Activated CD4-positive, alpha-beta T cell treated with anti-CD3 and anti-CD28 coated beads for 36 hours (primary cell): ENCODE results near the gene SLC27A2. TPM values are rescaled to one million over a fixed set of nuclear protein-coding genes. Genes with fewer than 3 reads are reported as not detected.

Experiments used
- ATAC-seq: fragments of 200-7000 bp; cut with Tn5 transposase; one replicate; pipeline ENCODE4 v1.10.0; 2021; ENCODE audit warnings: mild to moderate bottlenecking, moderate library complexity
- CTCF ChIA-PET: fragments of 350-600 bp; sonication (Branson Sonifier 250); formaldehyde crosslinking; loops from one replicate; lab custom pipeline; 2021; ENCODE audit warnings: antibody characterized with exemption; lab: Charles Lee
- POLR2A ChIA-PET: fragments of 350-600 bp; sonication (Branson Sonifier 250); formaldehyde crosslinking; loops from one replicate; lab custom pipeline; 2021; ENCODE audit warnings: antibody characterized with exemption, inconsistent platforms; lab: Charles Lee
- DNase-seq: peaks from one replicate; pipeline ENCODE4 v3.0.0-alpha.2; 2020
- H3K27ac Mint-ChIP-seq: one replicate; pipeline ENCODE4 v1.8.0; 2021; ENCODE audit warnings: mixed read lengths
- H3K27me3 Mint-ChIP-seq: one replicate; pipeline ENCODE4 v1.8.0; 2021; ENCODE audit warnings: mixed read lengths
- H3K36me3 Mint-ChIP-seq: one replicate; pipeline ENCODE4 v1.8.0; 2021; ENCODE audit warnings: low read depth, mixed read lengths
- H3K4me1 Mint-ChIP-seq: one replicate; pipeline ENCODE4 v1.8.0; 2021; ENCODE audit warnings: mixed read lengths
- H3K4me3 Mint-ChIP-seq: one replicate; pipeline ENCODE4 v1.8.0; 2021; ENCODE audit warnings: mild to moderate bottlenecking, moderate library complexity, mixed read lengths
- H3K9me3 Mint-ChIP-seq: one replicate; pipeline ENCODE4 v1.8.0; 2021; ENCODE audit warnings: low read depth, mixed read lengths
- intact Hi-C, 2 experiments: fragments of 100-400 bp; cut with DNase I in 1 of 2; cut with micrococcal nuclease in 1 of 2; formaldehyde crosslinking; loops; one replicate each; pipeline versions ENCODE4 v1.14.2 to v1.15.1; 2022 to 2024; cut with DNase I, micrococcal nuclease
- total RNA-seq, 2 experiments: library from RNA; stranded (reverse); gene quantifications; one replicate each; pipeline ENCODE4 v1.2.3, GENCODE V29; 2021

SLC27A2 gene
- total RNA-seq, 2 experiments from 2014 or later = 20.7 to 22.1 TPM

DNA sequence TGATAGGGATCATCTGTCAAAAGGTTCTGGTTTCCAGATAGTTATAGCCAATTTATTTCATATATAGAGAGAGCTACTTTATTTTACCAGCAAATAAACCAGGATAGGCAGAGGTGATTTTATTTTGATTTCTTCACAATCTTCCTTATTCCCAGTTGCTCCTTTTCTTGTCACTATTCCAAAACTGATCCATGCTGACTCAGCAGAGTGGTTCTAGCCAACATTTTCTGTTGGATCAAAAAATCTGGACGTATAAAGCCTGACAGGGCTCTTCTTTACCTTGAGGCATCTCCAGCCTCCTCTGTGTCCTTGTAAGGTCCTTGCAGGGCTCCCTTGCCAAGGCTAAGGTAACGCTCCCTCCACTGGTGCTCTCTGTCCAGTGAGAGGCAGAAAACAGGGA is 67.7 kb downstream of the SLC27A2 start:
- H3K4me3 Mint-ChIP-seq = no peak overlapping the region
- intact Hi-C loops = loop anchor here (1.0 to 10.0 kb wide), 6 partner anchors 11 to 635 kb away; partner anchors contain the start of genes DTWD1 (in 1 of the 2), FAM227B (in 1 of the 2) and SLC27A2 (in 1 of the 2)

DNA sequence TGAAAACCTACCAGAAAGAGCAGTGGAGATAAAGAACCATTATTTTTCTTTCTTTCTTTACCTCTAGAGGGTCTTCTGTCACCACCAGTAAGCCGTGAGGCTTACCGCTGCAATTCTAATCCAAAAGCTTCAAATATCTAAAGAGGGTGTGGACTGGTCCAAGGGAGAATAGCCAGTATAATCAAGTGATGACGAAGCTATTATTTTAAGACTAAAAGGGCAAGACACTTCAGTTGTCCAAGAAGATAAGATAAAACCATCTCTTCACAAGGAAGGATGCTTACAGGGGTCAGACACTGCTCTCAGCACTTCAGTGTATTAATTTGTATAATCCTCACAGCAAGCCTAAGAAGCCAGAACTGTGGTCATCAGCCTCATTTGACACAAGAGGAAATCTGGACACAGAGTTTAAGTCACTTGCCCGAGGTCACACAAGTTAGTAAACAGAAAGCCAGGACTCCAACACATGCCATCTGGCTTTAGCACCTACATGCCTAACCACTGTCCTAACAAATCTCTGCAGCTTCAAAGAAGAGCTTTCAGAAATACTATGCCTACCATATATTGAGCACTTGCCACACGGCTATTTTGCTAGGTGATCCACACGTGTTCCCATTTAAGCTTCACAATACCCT is 68.9 kb downstream of the SLC27A2 start:
- intact Hi-C loops = no loop called here
- no peak overlapping the region for H3K27ac Mint-ChIP-seq
- no peaks in the 10 kb centered on the region for H3K27me3 Mint-ChIP-seq
- ATAC-seq (no peak), DNase-seq (no peak)
- no peak overlapping the region for H3K4me3 Mint-ChIP-seq
- H3K4me1 Mint-ChIP-seq = peaks cover 33% of the 10 kb centered on the region
- peaks cover 2% of the 10 kb centered on the region for H3K36me3 Mint-ChIP-seq
- CTCF ChIA-PET = interaction anchor here (0.7 to 0.9 kb wide), 2 partner anchors 12 to 65 kb away, joined by 3 to 4 read pairs; no protein-coding TSS in a partner anchor
- POLR2A ChIA-PET = interaction anchor here (4.1 kb wide), 1 partner anchor 11 kb away, joined by 34 read pairs; no protein-coding TSS in a partner anchor
- no peaks in the 10 kb centered on the region for H3K9me3 Mint-ChIP-seq

More for the DNA sequence above, 67.7 kb downstream of the SLC27A2 start:
- POLR2A ChIA-PET = interaction anchor here (4.1 kb wide), 1 partner anchor 12 kb away, joined by 34 read pairs; no protein-coding TSS in a partner anchor
- CTCF ChIA-PET = interaction anchor here (1.0 to 4.0 kb wide), 5 partner anchors 9 to 113 kb away, joined by 3 to 32 read pairs (median 4); partner anchors contain the start of gene SLC27A2
- ATAC-seq (no peak), DNase-seq (no peak)
- Mint-ChIP-seq H3K4me1 (peaks cover 33% of the 10 kb centered on the region), H3K9me3 (no peaks in the 10 kb centered on the region), H3K27me3 (no peaks in the 10 kb centered on the region), H3K36me3 (peaks cover 2% of the 10 kb centered on the region), H3K27ac (peak overlapping the region; percentile 96)

DNA sequence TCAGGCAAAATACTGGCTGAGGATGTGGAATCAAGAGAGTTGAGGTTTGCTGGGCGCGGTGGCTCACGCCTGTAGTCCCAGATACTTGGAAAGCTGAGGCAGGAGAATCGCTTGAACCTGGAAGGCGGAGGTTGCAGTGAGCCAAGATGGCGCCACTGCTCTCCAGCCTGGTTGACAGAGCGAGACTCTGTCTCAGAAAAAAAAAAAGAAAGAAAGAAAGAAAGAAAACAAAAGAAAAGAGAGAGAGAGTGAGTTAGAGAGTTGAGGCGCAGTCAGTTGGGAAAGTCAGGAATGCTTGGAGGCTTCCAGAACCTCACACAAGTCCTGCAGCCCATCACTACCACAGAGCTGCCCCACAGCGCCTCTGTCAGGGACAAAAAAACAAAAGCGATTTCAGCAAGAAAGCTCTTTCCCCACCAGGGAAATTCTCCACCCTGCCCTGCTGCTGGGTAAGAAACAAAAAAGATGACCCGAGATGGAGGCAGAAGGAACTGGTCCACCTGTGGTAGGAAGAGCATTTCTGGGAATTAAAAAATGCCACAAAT is 69.7 kb downstream of the SLC27A2 start:
- ChIA-PET CTCF (no interaction called here), POLR2A (no interaction called here)
- peaks cover 30% of the 10 kb centered on the region for H3K4me1 Mint-ChIP-seq
- DNase-seq (no peak), ATAC-seq (no peak)
- no peak overlapping the region for H3K27ac Mint-ChIP-seq
- H3K27me3 Mint-ChIP-seq = no peaks in the 10 kb centered on the region
- no peak overlapping the region for H3K4me3 Mint-ChIP-seq
- intact Hi-C loops = no loop called here
- H3K9me3 Mint-ChIP-seq = no peaks in the 10 kb centered on the region
- peaks cover 2% of the 10 kb centered on the region for H3K36me3 Mint-ChIP-seq

DNA sequence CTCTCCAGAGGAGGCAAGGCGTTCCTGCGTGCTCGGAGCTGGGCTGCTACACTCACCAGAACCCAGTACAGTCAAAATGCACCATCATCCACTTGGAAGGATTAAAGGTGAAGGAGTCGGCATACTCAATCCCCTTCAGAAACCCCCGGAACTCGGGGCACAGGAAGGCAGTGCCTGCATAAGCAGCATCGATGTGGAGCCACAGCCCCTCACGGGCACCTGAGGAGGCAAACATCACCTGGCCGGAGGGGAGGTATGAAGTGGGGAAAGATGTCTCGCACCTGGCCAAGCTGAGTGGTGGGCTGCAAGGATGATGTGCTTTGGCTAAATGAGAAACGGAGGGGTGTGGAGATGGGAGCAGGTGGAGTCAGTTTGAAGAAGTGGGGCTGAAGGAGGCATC is 70.6 kb downstream of the SLC27A2 start:
- Mint-ChIP-seq H3K36me3 (peaks cover 2% of the 10 kb centered on the region), H3K9me3 (no peaks in the 10 kb centered on the region), H3K27me3 (no peaks in the 10 kb centered on the region), H3K4me3 (no peak overlapping the region), H3K4me1 (peaks cover 29% of the 10 kb centered on the region), H3K27ac (no peak overlapping the region)
- ATAC-seq (no peak), DNase-seq (no peak)
- ChIA-PET CTCF (no interaction called here), POLR2A (no interaction called here)
- intact Hi-C loops = no loop called here

DNA sequence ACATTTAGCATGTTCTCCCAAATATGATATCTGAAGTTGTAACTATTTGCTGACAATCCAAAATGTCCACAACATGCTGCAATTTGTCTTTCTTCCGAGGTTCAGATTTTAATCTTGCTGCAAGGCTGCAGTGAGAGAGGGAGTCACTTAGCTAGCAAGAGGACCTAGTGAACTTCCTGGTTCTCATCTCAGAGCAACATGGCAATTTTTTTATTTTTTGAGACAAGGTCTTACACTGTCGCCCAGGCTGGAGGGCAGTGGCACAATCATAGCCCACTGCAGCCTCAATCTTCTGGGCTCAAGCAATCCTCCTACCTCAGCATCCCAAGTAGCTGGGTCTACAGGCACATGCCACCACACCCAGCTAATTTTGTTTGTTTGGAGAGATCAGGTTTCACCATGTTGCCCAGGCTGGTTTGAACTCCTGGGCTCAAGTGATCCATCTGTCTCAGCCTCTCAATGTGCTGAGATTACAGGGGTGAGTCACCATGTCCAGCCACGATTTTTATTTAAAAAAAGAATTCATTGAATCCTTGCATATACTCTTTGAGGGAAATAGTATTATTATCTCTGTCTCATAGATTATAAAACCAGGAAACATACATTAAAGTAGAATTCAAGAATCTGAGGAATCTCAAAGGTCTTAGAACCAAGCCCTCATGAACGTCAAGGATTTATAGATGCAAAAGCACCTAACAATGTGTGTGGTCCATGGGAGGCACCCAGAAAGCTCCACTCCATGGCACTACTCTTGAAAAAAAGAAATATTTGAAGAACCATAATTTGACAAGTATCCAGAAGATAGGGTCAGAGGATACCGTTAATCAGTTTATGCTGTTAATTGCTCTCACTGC is 74.4 kb downstream of the SLC27A2 start:
- no peak for DNase-seq
- H3K9me3 Mint-ChIP-seq = no peaks in the 10 kb centered on the region
- no peak overlapping the region for H3K4me3 Mint-ChIP-seq
- peaks cover 39% of the 10 kb centered on the region for H3K4me1 Mint-ChIP-seq
- H3K27ac Mint-ChIP-seq = no peak overlapping the region
- H3K27me3 Mint-ChIP-seq = no peaks in the 10 kb centered on the region
- CTCF ChIA-PET = interaction anchor here (1.1 kb wide), 1 partner anchor 10 kb away, joined by 3 read pairs; no protein-coding TSS in a partner anchor
- intact Hi-C loops = no loop called here
- H3K36me3 Mint-ChIP-seq = no peaks in the 10 kb centered on the region
- ATAC-seq = no peak
- POLR2A ChIA-PET = no interaction called here

DNA sequence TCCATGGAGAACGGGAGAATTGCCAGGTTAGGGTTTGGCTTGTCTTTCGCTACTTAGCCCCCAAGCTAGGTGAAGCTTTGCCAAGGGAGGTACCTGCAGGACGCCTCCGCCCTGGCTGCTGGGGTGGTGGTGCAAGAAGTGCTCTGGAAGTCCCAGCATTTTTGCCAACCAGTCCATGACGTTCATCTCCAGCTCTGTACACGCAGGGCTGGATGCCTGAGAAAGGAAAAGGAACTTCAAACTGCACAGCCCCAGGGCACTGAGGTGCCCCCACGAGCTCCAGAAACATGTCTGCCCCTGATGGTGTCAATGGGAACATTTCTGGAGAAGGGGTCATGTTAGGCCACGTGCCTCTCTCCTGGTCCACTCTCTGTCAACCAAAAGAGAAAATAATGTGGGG is 75.3 kb downstream of the SLC27A2 start:
- no peaks in the 10 kb centered on the region for H3K36me3 Mint-ChIP-seq
- CTCF ChIA-PET = interaction anchor here (0.5 to 1.7 kb wide), 4 partner anchors 21 to 620 kb away, joined by 4 to 6 read pairs (median 5); no protein-coding TSS in a partner anchor
- no peak overlapping the region for H3K4me3 Mint-ChIP-seq
- no peaks in the 10 kb centered on the region for H3K27me3 Mint-ChIP-seq
- no peak for DNase-seq
- H3K4me1 Mint-ChIP-seq = peaks cover 48% of the 10 kb centered on the region
- intact Hi-C loops = no loop called here
- POLR2A ChIA-PET = no interaction called here
- no peak for ATAC-seq
- no peaks in the 10 kb centered on the region for H3K9me3 Mint-ChIP-seq
- H3K27ac Mint-ChIP-seq = peak overlapping the region; percentile 59

DNA sequence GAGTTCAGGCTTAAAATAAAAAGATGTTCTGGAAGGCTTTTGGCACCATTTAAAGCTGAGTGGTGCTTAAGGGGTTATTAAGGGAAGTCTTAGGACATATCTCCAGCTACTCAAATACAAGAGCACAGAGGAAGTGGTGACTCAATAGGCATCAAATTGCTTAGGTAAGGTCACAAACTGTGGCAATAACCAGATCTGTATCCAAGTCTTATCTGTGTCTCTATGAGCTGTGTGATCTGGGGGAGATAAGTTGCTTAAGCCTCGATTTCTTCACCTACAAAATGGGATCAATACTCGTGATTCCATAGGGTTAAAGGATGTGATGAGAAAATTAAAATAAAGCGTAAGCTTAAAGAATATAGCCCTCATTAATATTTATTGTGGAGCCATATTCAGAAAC is 75.9 kb downstream of the SLC27A2 start:
- Mint-ChIP-seq H3K27ac (peak overlapping the region; percentile 39), H3K4me3 (no peak overlapping the region), H3K36me3 (no peaks in the 10 kb centered on the region), H3K9me3 (no peaks in the 10 kb centered on the region), H3K4me1 (peaks cover 54% of the 10 kb centered on the region), H3K27me3 (no peaks in the 10 kb centered on the region)
- POLR2A ChIA-PET = no interaction called here
- CTCF ChIA-PET = interaction anchor here (1.1 to 4.8 kb wide), 3 partner anchors 10 to 58 kb away, joined by 5 to 32 read pairs (median 6); no protein-coding TSS in a partner anchor
- intact Hi-C loops = no loop called here
- peak; percentile 27 for ATAC-seq
- DNase-seq = no peak

DNA sequence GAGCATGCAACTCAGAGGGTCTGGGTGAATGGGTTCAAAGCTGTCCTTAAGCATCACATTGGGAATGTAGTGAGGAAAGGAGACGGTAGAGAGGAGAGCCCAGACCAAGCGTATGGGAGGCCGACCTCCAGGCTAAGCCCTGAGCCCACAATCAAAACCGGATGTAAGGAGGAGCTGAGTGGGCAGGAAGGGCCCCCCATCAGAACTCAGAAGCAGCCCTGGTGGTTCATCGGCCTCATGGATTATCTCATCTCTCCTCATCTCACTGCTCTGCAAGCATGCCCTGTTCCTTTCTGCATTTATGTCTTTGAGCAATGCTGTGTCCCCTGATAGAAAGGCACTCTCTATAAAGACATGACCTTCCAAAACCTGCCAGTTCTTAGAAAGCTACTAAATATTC is 77.3 kb downstream of the SLC27A2 start:
- Mint-ChIP-seq H3K27me3 (no peaks in the 10 kb centered on the region), H3K36me3 (no peaks in the 10 kb centered on the region), H3K9me3 (no peaks in the 10 kb centered on the region), H3K4me1 (peaks cover 65% of the 10 kb centered on the region), H3K4me3 (no peak overlapping the region), H3K27ac (peak overlapping the region; percentile 59)
- DNase-seq = no peak
- ChIA-PET CTCF (interaction anchor here (0.6 to 4.8 kb wide), 4 partner anchors 11 to 125 kb away, joined by 3 to 32 read pairs (median 4); no protein-coding TSS in a partner anchor), POLR2A (interaction anchor here (0.6 to 0.7 kb wide), 3 partner anchors 11 to 75 kb away, joined by 3 to 4 read pairs (median 3); no protein-coding TSS in a partner anchor)
- no peak for ATAC-seq
- intact Hi-C loops = no loop called here

DNA sequence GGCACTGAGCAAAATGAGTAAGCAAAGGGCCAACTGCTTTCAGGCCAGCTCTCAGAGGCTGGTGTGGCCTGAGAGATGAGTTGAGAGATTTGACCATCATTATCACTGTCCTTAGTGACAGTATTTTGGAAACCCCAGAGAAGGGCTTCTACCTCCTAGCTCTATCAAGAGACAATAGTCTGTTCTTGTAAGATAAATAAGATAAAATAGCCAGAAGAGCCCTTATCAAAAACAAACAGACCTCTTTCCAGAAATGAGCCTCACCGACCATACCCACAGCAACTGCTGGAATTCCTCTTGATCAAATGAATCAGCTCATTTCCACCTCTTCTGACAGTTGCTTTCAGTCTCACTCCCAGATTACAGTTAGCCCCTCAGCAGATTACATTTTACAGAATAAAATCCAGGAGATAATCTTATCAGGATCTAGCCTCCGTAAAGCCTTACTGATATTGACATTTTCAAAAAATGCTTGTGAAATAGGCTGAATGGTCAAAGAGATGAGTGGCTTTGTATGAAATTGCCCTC is 79.0 kb downstream of the SLC27A2 start:
- Mint-ChIP-seq H3K4me1 (peaks cover 69% of the 10 kb centered on the region), H3K4me3 (peak overlapping the region; percentile 37), H3K9me3 (no peaks in the 10 kb centered on the region), H3K27me3 (no peaks in the 10 kb centered on the region), H3K27ac (peak overlapping the region; percentile 95), H3K36me3 (no peaks in the 10 kb centered on the region)
- intact Hi-C loops = loop anchor here (1.0 to 5.0 kb wide), 9 partner anchors 12 to 1334 kb away; partner anchors contain the start of genes GABPB1 (in 1 of the 2), SLC27A2 (in 1 of the 2) and SPPL2A (in 1 of the 2)
- DNase-seq (no peak), ATAC-seq (peak; percentile 17)
- ChIA-PET POLR2A (interaction anchor here (1.5 to 3.4 kb wide), 5 partner anchors 12 to 126 kb away, joined by 5 to 34 read pairs (median 11); no protein-coding TSS in a partner anchor), CTCF (interaction anchor here (0.7 to 4.8 kb wide), 6 partner anchors 13 to 118 kb away, joined by 3 to 32 read pairs (median 4); no protein-coding TSS in a partner anchor)

DNA sequence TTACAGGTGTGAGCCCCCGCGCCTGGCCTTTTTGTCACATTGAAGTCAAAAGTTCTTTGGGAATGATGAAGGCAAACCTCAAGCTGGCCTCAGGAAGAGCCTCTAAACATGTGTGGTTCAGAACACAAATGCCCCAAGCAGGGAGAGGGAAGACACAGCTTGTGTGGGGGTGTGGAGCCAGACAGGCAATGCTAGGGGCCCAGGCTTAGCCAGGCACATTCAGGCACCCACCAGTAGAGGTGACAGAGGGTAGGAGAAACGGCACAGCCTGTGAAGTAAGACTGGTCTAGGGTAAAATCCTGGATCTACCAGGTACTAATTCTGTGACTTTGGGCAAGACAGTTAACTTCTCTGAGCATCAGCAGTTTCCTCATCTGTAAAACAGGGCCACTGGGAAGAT is 80.0 kb downstream of the SLC27A2 start:
- POLR2A ChIA-PET = interaction anchor here (1.1 to 3.4 kb wide), 3 partner anchors 13 to 127 kb away, joined by 3 to 34 read pairs (median 11); no protein-coding TSS in a partner anchor
- Mint-ChIP-seq H3K4me3 (no peak overlapping the region), H3K36me3 (no peaks in the 10 kb centered on the region), H3K27me3 (peaks cover 2% of the 10 kb centered on the region), H3K9me3 (peaks cover 1% of the 10 kb centered on the region), H3K27ac (peak overlapping the region; percentile 95), H3K4me1 (peaks cover 65% of the 10 kb centered on the region)
- CTCF ChIA-PET = interaction anchor here (0.6 to 4.8 kb wide), 4 partner anchors 12 to 98 kb away, joined by 3 to 32 read pairs (median 3); no protein-coding TSS in a partner anchor
- intact Hi-C loops = loop anchor here (1.0 to 5.0 kb wide), 7 partner anchors 13 to 1335 kb away; partner anchors contain the start of genes SLC27A2 (in 1 of the 2) and SPPL2A (in 1 of the 2)
- DNase-seq (peak; percentile 45), ATAC-seq (peak; percentile 28)
